ACC112 (cell line): ENCODE measurements around the gene HOTAIR.

Experiments used
- H2AFZ ChIP-seq: fragments of 200-600 bp; sonication (generic); one replicate; pipeline ENCODE4 v1.6.0; 2017; ENCODE audit warnings: antibody characterized with exemption, low read length; ENCODE audit not compliant: unreplicated experiment
- H3K27ac ChIP-seq: fragments of 200-600 bp; sonication (generic); 2 replicates; pipeline ENCODE4 v1.5.1; 2014; ENCODE audit warnings: low read depth, mild to moderate bottlenecking, antibody characterized with exemption, low read length, moderate library complexity
- H3K27me3 ChIP-seq: fragments of 200-600 bp; sonication (generic); 2 replicates; pipeline ENCODE4 v1.6.1; 2014; ENCODE audit warnings: mild to moderate bottlenecking, antibody characterized with exemption, low read length, moderate library complexity, mixed read lengths; ENCODE audit not compliant: insufficient read depth
- H3K36me3 ChIP-seq: fragments of 200-600 bp; sonication (generic); 2 replicates; pipeline ENCODE4 v1.6.1; 2016; ENCODE audit warnings: mild to moderate bottlenecking, antibody characterized with exemption, low read length, moderate library complexity, mixed read lengths; ENCODE audit not compliant: insufficient read depth
- H3K4me1 ChIP-seq: fragments of 200-600 bp; sonication (generic); one replicate; pipeline ENCODE4 v1.6.1; 2016; ENCODE audit warnings: low read length, mixed read lengths; ENCODE audit not compliant: insufficient read depth, unreplicated experiment, control insufficient read depth
- H3K4me3 ChIP-seq: fragments of 200-600 bp; sonication (generic); 2 replicates; pipeline ENCODE4 v1.5.1; 2014; ENCODE audit warnings: mild to moderate bottlenecking, low read depth, low read length
- H3K79me2 ChIP-seq: fragments of 200-600 bp; sonication (generic); one replicate; pipeline ENCODE4 v1.6.0; 2016; ENCODE audit warnings: low read length; ENCODE audit not compliant: control insufficient read depth, unreplicated experiment, insufficient read depth

The HOTAIR gene

GRCh38 chr12:53968214-53969127, 6.3 kb downstream of the HOTAIR start:
- Histone ChIP-seq H3K27me3 (peaks cover 100% of the 10 kb centered on the region), H3K4me3 (no peak overlapping the region), H2AFZ (no peak overlapping the region), H3K27ac (no peak overlapping the region), H3K79me2 (no peaks in the 10 kb centered on the region), H3K4me1 (peaks cover 3% of the 10 kb centered on the region), H3K36me3 (no peaks in the 10 kb centered on the region)

GRCh38 chr12:53967421-53967925, 7.3 kb downstream of the HOTAIR start:
- Histone ChIP-seq H2AFZ (no peak overlapping the region), H3K36me3 (no peaks in the 10 kb centered on the region), H3K27ac (no peak overlapping the region), H3K4me3 (no peak overlapping the region), H3K4me1 (peaks cover 3% of the 10 kb centered on the region), H3K27me3 (peaks cover 100% of the 10 kb centered on the region), H3K79me2 (no peaks in the 10 kb centered on the region)

- 0 out of 2 replicates have a peak overlapping the region, but pooled peaks have one; percentile 49 for H3K4me3 ChIP-seq
- H3K27ac ChIP-seq = no peak overlapping the region
- no peaks in the 10 kb centered on the region for H3K36me3 ChIP-seq
- peaks cover 100% of the 10 kb centered on the region for H3K27me3 ChIP-seq
- H2AFZ ChIP-seq = no peak overlapping the region
- H3K79me2 ChIP-seq = no peaks in the 10 kb centered on the region
- peaks cover 3% of the 10 kb centered on the region for H3K4me1 ChIP-seq
These were observed 8.2 kb downstream of the HOTAIR start for GRCh38 chr12:53966385-53967133.

- H3K36me3 ChIP-seq = no peaks in the 10 kb centered on the region
- H3K27ac ChIP-seq = no peak overlapping the region
- no peaks in the 10 kb centered on the region for H3K79me2 ChIP-seq
- peaks cover 3% of the 10 kb centered on the region for H3K4me1 ChIP-seq
- H3K4me3 ChIP-seq = peak overlapping the region; percentile 49
- peaks cover 100% of the 10 kb centered on the region for H3K27me3 ChIP-seq
- H2AFZ ChIP-seq = no peak overlapping the region
These were observed 8.7 kb downstream of the HOTAIR start for GRCh38 chr12:53966085-53966384.

GRCh38 chr12:53965281-53966084, 9.3 kb downstream of the HOTAIR start:
- H3K36me3 ChIP-seq = no peaks in the 10 kb centered on the region
- no peak overlapping the region for H3K27ac ChIP-seq
- no peaks in the 10 kb centered on the region for H3K79me2 ChIP-seq
- peaks cover 3% of the 10 kb centered on the region for H3K4me1 ChIP-seq
- H3K27me3 ChIP-seq = peaks cover 100% of the 10 kb centered on the region
- H2AFZ ChIP-seq = peak overlapping the region; percentile 21
- H3K4me3 ChIP-seq = peak overlapping the region; percentile 49

GRCh38 chr12:53964315-53964713, 10.4 kb downstream of the HOTAIR start:
- H3K4me3 ChIP-seq = no peak overlapping the region
- H2AFZ ChIP-seq = no peak overlapping the region
- no peaks in the 10 kb centered on the region for H3K36me3 ChIP-seq
- peaks cover 3% of the 10 kb centered on the region for H3K4me1 ChIP-seq
- H3K27ac ChIP-seq = no peak overlapping the region
- peaks cover 100% of the 10 kb centered on the region for H3K27me3 ChIP-seq
- no peaks in the 10 kb centered on the region for H3K79me2 ChIP-seq

- no peaks in the 10 kb centered on the region for H3K36me3 ChIP-seq
- H2AFZ ChIP-seq = no peak overlapping the region
- H3K79me2 ChIP-seq = no peaks in the 10 kb centered on the region
- peaks cover 3% of the 10 kb centered on the region for H3K4me1 ChIP-seq
- H3K27me3 ChIP-seq = peaks cover 100% of the 10 kb centered on the region
- no peak overlapping the region for H3K4me3 ChIP-seq
- H3K27ac ChIP-seq = no peak overlapping the region
These were observed 11.1 kb downstream of the HOTAIR start for GRCh38 chr12:53963434-53964314.

- H3K27ac ChIP-seq = no peak overlapping the region
- H3K36me3 ChIP-seq = no peaks in the 10 kb centered on the region
- H3K4me3 ChIP-seq = no peak overlapping the region
- H3K79me2 ChIP-seq = no peaks in the 10 kb centered on the region
- peaks cover 100% of the 10 kb centered on the region for H3K27me3 ChIP-seq
- H3K4me1 ChIP-seq = peaks cover 3% of the 10 kb centered on the region
- no peak overlapping the region for H2AFZ ChIP-seq
These were observed 11.7 kb downstream of the HOTAIR start for GRCh38 chr12:53963005-53963404.

- peaks cover 100% of the 10 kb centered on the region for H3K27me3 ChIP-seq
These were observed 13.6 kb downstream of the HOTAIR start for GRCh38 chr12:53961025-53961761.

More at GRCh38 chr12:53961025-53961761, 13.6 kb downstream of the HOTAIR start:
- no peak overlapping the region for H2AFZ ChIP-seq
- H3K36me3 ChIP-seq = no peaks in the 10 kb centered on the region
- H3K79me2 ChIP-seq = no peaks in the 10 kb centered on the region
- H3K4me3 ChIP-seq = no peak overlapping the region; the same call in 1 of the 2 replicates
- H3K4me1 ChIP-seq = no peaks in the 10 kb centered on the region
- no peak overlapping the region for H3K27ac ChIP-seq
